ENCODE measurements around the gene NDUFB10. TPM values are rescaled to one million over a fixed set of nuclear protein-coding genes. Genes with fewer than 3 reads are reported as not detected.

The NDUFB10 gene
- total RNA-seq, 1 donor from 2014 or later, result 153 TPM

GRCh38 chr16:1978476-1979120, 19.3 kb downstream of the NDUFB10 start:
- Mint-ChIP-seq H3K4me3 (ENCODE audit: unreplicated experiment) (no peak overlapping the region), H3K27me3 (ENCODE audit: low read depth, unreplicated experiment) (peaks cover 19% of the 10 kb centered on the region), H3K9me3 (ENCODE audit: unreplicated experiment) (no peaks in the 10 kb centered on the region)

GRCh38 chr16:1979271-1980029, 20.1 kb downstream of the NDUFB10 start:
- H3K4me3 Mint-ChIP-seq (ENCODE audit: unreplicated experiment), result no peak overlapping the region
- H2AFZ ChIP-seq (ENCODE audit: low read depth, low read length), result no peak overlapping the region
- H3K4me3 ChIP-seq (ENCODE audit: insufficient read depth, low read depth, low read length), result no peak overlapping the region

More at GRCh38 chr16:1978476-1979120, 19.3 kb downstream of the NDUFB10 start:
- Histone ChIP-seq H3K27me3 (ENCODE audit: insufficient read depth, low read length) (peaks cover 32% of the 10 kb centered on the region), H4K20me1 (ENCODE audit: insufficient read depth, low read length) (peaks cover 47% of the 10 kb centered on the region), H3K4me3 (ENCODE audit: insufficient read depth, low read depth, low read length) (no peak overlapping the region), H3K9me3 (ENCODE audit: insufficient read depth, low read depth, low read length) (no peaks in the 10 kb centered on the region), H3K9ac (ENCODE audit: low read length) (no peak overlapping the region), H3K27ac (ENCODE audit: low read depth, low read length) (no peak overlapping the region), H3K4me1 (ENCODE audit: insufficient read depth, low read length) (peaks cover 2% of the 10 kb centered on the region), H2AFZ (ENCODE audit: low read depth, low read length) (no peak overlapping the region), H3K79me2 (ENCODE audit: insufficient read depth, low read length) (peaks cover 14% of the 10 kb centered on the region), H3K4me2 (ENCODE audit: low read length) (no peak overlapping the region), H3K36me3 (ENCODE audit: insufficient read depth, low read length) (peaks cover 7% of the 10 kb centered on the region)
- H3K4me1 Mint-ChIP-seq (ENCODE audit: low read depth, unreplicated experiment), result peaks cover 2% of the 10 kb centered on the region
- DNase-seq (ENCODE audit: low read depth) (no peak), FAIRE-seq (no peak)
- TF ChIP-seq EZH2 (IDR thresholded peaks at IDR 0.05; ENCODE audit: insufficient read depth, low read length) (no peak), CTCF (IDR thresholded peaks at IDR 0.05; ENCODE audit: insufficient read depth, low read depth, low read length) (no peak)
- no peak overlapping the region for H3K27ac Mint-ChIP-seq (ENCODE audit: unreplicated experiment)
- peaks cover 6% of the 10 kb centered on the region for H3K36me3 Mint-ChIP-seq (ENCODE audit: low read depth, unreplicated experiment)

More at GRCh38 chr16:1979271-1980029, 20.1 kb downstream of the NDUFB10 start:
- Histone ChIP-seq H4K20me1 (ENCODE audit: insufficient read depth, low read length) (peaks cover 38% of the 10 kb centered on the region), H3K9me3 (ENCODE audit: insufficient read depth, low read depth, low read length) (no peaks in the 10 kb centered on the region), H3K79me2 (ENCODE audit: insufficient read depth, low read length) (peaks cover 5% of the 10 kb centered on the region), H3K4me1 (ENCODE audit: insufficient read depth, low read length) (peaks cover 4% of the 10 kb centered on the region), H3K4me2 (ENCODE audit: low read length) (no peak overlapping the region), H3K27ac (ENCODE audit: low read depth, low read length) (no peak overlapping the region), H3K27me3 (ENCODE audit: insufficient read depth, low read length) (peaks cover 32% of the 10 kb centered on the region), H3K9ac (ENCODE audit: low read length) (no peak overlapping the region), H3K36me3 (ENCODE audit: insufficient read depth, low read length) (peaks cover 7% of the 10 kb centered on the region)
- Mint-ChIP-seq H3K36me3 (ENCODE audit: low read depth, unreplicated experiment) (peaks cover 6% of the 10 kb centered on the region), H3K9me3 (ENCODE audit: unreplicated experiment) (no peaks in the 10 kb centered on the region), H3K4me1 (ENCODE audit: low read depth, unreplicated experiment) (peaks cover 2% of the 10 kb centered on the region), H3K27me3 (ENCODE audit: low read depth, unreplicated experiment) (peaks cover 19% of the 10 kb centered on the region), H3K27ac (ENCODE audit: unreplicated experiment) (no peak overlapping the region)
- DNase-seq (ENCODE audit: low read depth), result no peak
- TF ChIP-seq EZH2 (IDR thresholded peaks at IDR 0.05; ENCODE audit: insufficient read depth, low read length) (no peak), CTCF (IDR thresholded peaks at IDR 0.05; ENCODE audit: insufficient read depth, low read depth, low read length) (no peak)
- no peak for FAIRE-seq
